ENCODE data around the gene XYLT2.
"Not testable (repeated sequence)": the region's sequence is repeated elsewhere in the genome, so short reads cannot be mapped to it uniquely, and the experiment has no call there.

Gene XYLT2

GRCh38 chr17:50345432-50346312, at the start of gene XYLT2:
Gene XYLT2 (plus strand): TSS chr17:50346126. CDS start chr17:50346141, 15 bp downstream.
- peak; percentile 92 for DNase-seq (ENCODE audit: low read depth)

DNA sequence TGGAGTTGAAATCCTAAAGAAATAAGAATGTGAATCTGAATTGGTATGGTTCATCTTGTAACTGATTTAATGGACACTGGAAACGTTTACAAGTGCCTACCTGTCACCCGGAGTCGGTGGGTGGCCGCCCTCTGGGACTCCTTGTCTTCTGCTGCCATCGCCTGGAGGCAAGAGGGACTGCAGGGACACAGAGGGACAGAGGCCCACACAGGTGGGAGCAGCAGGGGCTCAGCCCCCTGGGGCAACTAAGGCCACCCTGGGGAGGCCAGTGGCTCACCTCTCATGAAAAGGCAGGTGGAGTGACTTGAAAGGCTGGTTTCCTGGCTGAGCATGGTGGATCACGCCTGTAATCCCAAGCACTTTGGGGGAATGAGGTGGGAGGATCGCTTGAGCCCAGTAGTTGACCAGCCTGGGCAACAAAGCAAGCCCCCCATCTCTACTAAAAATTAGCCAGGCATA, 48.5 kb upstream of the XYLT2 start:
- peak; percentile 73 for DNase-seq (ENCODE audit: low read depth)

- no peak for DNase-seq (ENCODE audit: low read depth)
Measured at GRCh38 chr17:50298018-50298417, 47.9 kb upstream of the XYLT2 start.

- DNase-seq (ENCODE audit: low read depth), result no peak
Measured at GRCh38 chr17:50299776-50300175, 46.1 kb upstream of the XYLT2 start.

GRCh38 chr17:50300824-50301223, 45.1 kb upstream of the XYLT2 start:
- DNase-seq (ENCODE audit: low read depth), result not testable (repeated sequence)

GRCh38 chr17:50301891-50302584, 43.9 kb upstream of the XYLT2 start:
- no peak for DNase-seq (ENCODE audit: low read depth)

GRCh38 chr17:50303051-50303450, 42.9 kb upstream of the XYLT2 start:
- no peak for DNase-seq (ENCODE audit: low read depth)

DNA sequence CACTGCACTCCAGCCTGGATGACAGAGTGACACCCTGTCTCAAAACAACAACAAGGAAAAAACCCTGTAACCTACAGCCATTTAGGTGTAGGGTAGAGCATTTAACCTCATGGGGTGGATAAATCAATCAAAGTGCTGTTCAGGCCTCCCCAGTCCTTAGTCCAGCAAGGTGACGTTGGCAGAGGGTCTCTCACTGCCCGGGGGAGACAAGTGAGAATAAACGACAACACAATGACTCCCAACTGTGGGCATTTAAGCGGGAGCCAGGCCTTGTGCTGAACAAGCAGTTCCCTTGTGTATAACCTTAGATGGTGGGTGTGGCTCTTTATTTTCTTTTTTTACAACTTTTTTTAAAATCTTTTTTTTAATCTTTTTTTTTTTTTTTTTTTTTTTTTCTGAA, 42.3 kb upstream of the XYLT2 start:
- DNase-seq (ENCODE audit: low read depth), result no peak

- DNase-seq (ENCODE audit: low read depth), result no peak
Measured at GRCh38 chr17:50304781-50305404, 41.0 kb upstream of the XYLT2 start.

GRCh38 chr17:50307654-50308053, 38.3 kb upstream of the XYLT2 start:
- no peak for DNase-seq (ENCODE audit: low read depth)

- DNase-seq (ENCODE audit: low read depth), result no peak
Measured at GRCh38 chr17:50308666-50309065, 37.3 kb upstream of the XYLT2 start.

GRCh38 chr17:50310455-50311111, 35.3 kb upstream of the XYLT2 start:
- no peak for DNase-seq (ENCODE audit: low read depth)

GRCh38 chr17:50311112-50311460, 34.8 kb upstream of the XYLT2 start:
- no peak for DNase-seq (ENCODE audit: low read depth)

GRCh38 chr17:50311483-50311882, 34.4 kb upstream of the XYLT2 start:
- DNase-seq (ENCODE audit: low read depth), result no peak

- DNase-seq (ENCODE audit: low read depth), result no peak
Measured at GRCh38 chr17:50312308-50312707, 33.6 kb upstream of the XYLT2 start.

DNA sequence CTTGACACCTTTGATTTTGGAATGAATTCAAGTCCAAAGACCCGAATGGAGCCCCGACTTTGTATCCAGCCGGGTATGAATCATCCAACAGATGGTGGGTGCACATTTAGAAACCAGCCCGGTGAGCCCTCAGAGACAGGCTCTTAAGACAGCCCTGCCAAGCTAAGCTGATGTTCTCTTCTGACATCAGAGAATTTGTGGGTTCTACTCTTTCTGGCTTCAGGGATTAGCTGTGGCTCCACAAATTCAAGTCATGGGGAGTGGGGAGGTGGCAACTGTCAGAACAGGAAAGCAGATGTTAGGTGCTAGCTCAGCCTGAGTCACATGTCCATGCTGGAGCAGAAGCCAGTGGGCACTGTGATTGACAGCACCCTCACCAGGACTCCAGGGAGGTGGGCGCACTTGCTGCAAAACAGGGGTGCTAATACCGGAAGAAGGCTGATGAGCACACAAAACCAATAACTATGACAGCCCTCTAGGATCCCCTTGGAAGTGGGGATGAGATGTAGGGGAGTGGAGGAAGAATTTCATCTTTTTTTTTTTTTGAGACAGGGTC, 31.4 kb upstream of the XYLT2 start:
- DNase-seq (ENCODE audit: low read depth), result no peak

GRCh38 chr17:50316016-50316587, 29.8 kb upstream of the XYLT2 start:
- no peak for DNase-seq (ENCODE audit: low read depth)

GRCh38 chr17:50316660-50317059, 29.3 kb upstream of the XYLT2 start:
- DNase-seq (ENCODE audit: low read depth), result not testable (repeated sequence)

GRCh38 chr17:50317121-50317520, 28.8 kb upstream of the XYLT2 start:
- DNase-seq (ENCODE audit: low read depth), result no peak

GRCh38 chr17:50318501-50319285, 27.2 kb upstream of the XYLT2 start:
- DNase-seq (ENCODE audit: low read depth), result no peak
